WTC11 (cell line): ENCODE results near the gene PHF5A. TPM values are rescaled to one million over a fixed set of nuclear protein-coding genes. Genes with fewer than 3 reads are reported as not detected.

Experiments used
- ATAC-seq: fragments of 200-7000 bp; cut with Tn5 transposase; 2 replicates; pipeline ENCODE4 v1.10.0; 2021; ENCODE audit warnings: mild to moderate bottlenecking, moderate library complexity
- CTCF ChIA-PET: fragments of 300-600 bp; sonication (Branson Sonifier 250); formaldehyde crosslinking; loops from one replicate; lab custom pipeline; 2021; ENCODE audit warnings: antibody characterized with exemption; lab: Charles Lee
- POLR2A ChIA-PET: fragments of 350-600 bp; sonication (Branson Sonifier 250); formaldehyde crosslinking; loops from one replicate; lab custom pipeline; 2021; ENCODE audit warnings: antibody characterized with exemption; lab: Charles Lee
- DNase-seq: peaks from one replicate; pipeline ENCODE4 v3.0.0; 2021; ENCODE audit warnings: low spot score
- H3K27ac Mint-ChIP-seq: 2 replicates; pipeline ENCODE4 v1.8.0; 2021; ENCODE audit warnings: mixed read lengths
- H3K27me3 Mint-ChIP-seq: 2 replicates; pipeline ENCODE4 v1.8.0; 2021; ENCODE audit warnings: low read depth, mild to moderate bottlenecking, moderate library complexity, mixed read lengths
- H3K36me3 Mint-ChIP-seq: 2 replicates; pipeline ENCODE4 v1.8.0; 2021; ENCODE audit warnings: mixed read lengths
- H3K4me1 Mint-ChIP-seq: 2 replicates; pipeline ENCODE4 v1.8.0; 2022; ENCODE audit warnings: mixed read lengths
- H3K4me3 Mint-ChIP-seq: 2 replicates; pipeline ENCODE4 v1.8.0; 2021; ENCODE audit warnings: mild to moderate bottlenecking, moderate library complexity, mixed read lengths
- H3K9me3 Mint-ChIP-seq: 2 replicates; pipeline ENCODE4 v1.8.0; 2021; ENCODE audit warnings: mixed read lengths
- AFF4 ChIP-seq: sonication (generic); formaldehyde crosslinking; IDR thresholded peaks from 2 replicates; pipeline ENCODE4 v1.8.1; 2023; ENCODE audit warnings: mild to moderate bottlenecking, missing genetic modification reagents, borderline replicate concordance
- EMX1 ChIP-seq: fragments of 250-450 bp; sonication (Bioruptor Pico); IDR thresholded peaks from 2 replicates; pipeline ENCODE4 v1.8.0; 2021; ENCODE audit warnings: mild to moderate bottlenecking
- ESRRA ChIP-seq: sonication (generic); formaldehyde crosslinking; IDR thresholded peaks from 2 replicates; pipeline ENCODE4 v1.8.1; 2022; ENCODE audit warnings: mild to moderate bottlenecking, missing genetic modification reagents, borderline replicate concordance
- FOXP1 ChIP-seq: sonication (generic); formaldehyde crosslinking; IDR thresholded peaks from 2 replicates; pipeline ENCODE4 v1.8.0; 2022; ENCODE audit warnings: missing genetic modification reagents, mild to moderate bottlenecking, moderate library complexity, borderline replicate concordance
- GABPB1 ChIP-seq: sonication (generic); formaldehyde crosslinking; IDR thresholded peaks from 2 replicates; pipeline ENCODE4 v1.8.1; 2023; ENCODE audit warnings: mild to moderate bottlenecking, missing genetic modification reagents
- HMGXB4 ChIP-seq: sonication (generic); formaldehyde crosslinking; IDR thresholded peaks from 2 replicates; pipeline ENCODE4 v1.8.1; 2023; ENCODE audit warnings: mild to moderate bottlenecking, moderate library complexity, missing genetic modification reagents
- IRF1 ChIP-seq: sonication (generic); formaldehyde crosslinking; IDR thresholded peaks from 2 replicates; pipeline ENCODE4 v1.8.0; 2023; ENCODE audit warnings: missing genetic modification reagents
- JAZF1 ChIP-seq: fragments of 250-450 bp; sonication (Bioruptor Pico); IDR thresholded peaks from 2 replicates; pipeline ENCODE4 v1.9.0; 2021; ENCODE audit warnings: moderate library complexity, mild to moderate bottlenecking, inconsistent platforms
- MAX ChIP-seq: sonication (generic); formaldehyde crosslinking; IDR thresholded peaks from 2 replicates; pipeline ENCODE4 v1.8.0; 2022; ENCODE audit warnings: mild to moderate bottlenecking, missing genetic modification reagents
- MYBL2 ChIP-seq: sonication (generic); formaldehyde crosslinking; IDR thresholded peaks from 2 replicates; pipeline ENCODE4 v1.8.1; 2023; ENCODE audit warnings: mild to moderate bottlenecking, moderate library complexity, missing genetic modification reagents
- NFYB ChIP-seq: sonication (generic); formaldehyde crosslinking; conservative IDR thresholded peaks from 2 replicates; pipeline ENCODE4 v1.8.0; 2022; ENCODE audit warnings: low read depth, missing genetic modification reagents
- OVOL2 ChIP-seq: fragments of 250-450 bp; sonication (Bioruptor Pico); IDR thresholded peaks from 2 replicates; pipeline ENCODE4 v1.9.0; 2021; ENCODE audit warnings: mild to moderate bottlenecking, borderline replicate concordance
- PRRX2 ChIP-seq: fragments of 250-450 bp; sonication (Bioruptor Pico); IDR thresholded peaks from 2 replicates; pipeline ENCODE4 v1.8.0; 2021; ENCODE audit warnings: mild to moderate bottlenecking
- TCF7 ChIP-seq: sonication (generic); formaldehyde crosslinking; IDR thresholded peaks from 2 replicates; pipeline ENCODE4 v1.8.0; 2022; ENCODE audit warnings: mild to moderate bottlenecking, low read depth, missing genetic modification reagents, moderate library complexity
- TP53 ChIP-seq: sonication (generic); formaldehyde crosslinking; IDR thresholded peaks from 2 replicates; pipeline ENCODE4 v1.8.1; 2023; ENCODE audit warnings: mild to moderate bottlenecking, missing genetic modification reagents
- USF2 ChIP-seq: sonication (generic); formaldehyde crosslinking; IDR thresholded peaks from 2 replicates; pipeline ENCODE4 v1.8.1; 2023; ENCODE audit warnings: mild to moderate bottlenecking, missing genetic modification reagents, moderate library complexity
- ZNF219 ChIP-seq: sonication (generic); formaldehyde crosslinking; IDR thresholded peaks from 2 replicates; pipeline ENCODE4 v1.8.0; 2023; ENCODE audit warnings: missing genetic modification reagents, mild to moderate bottlenecking, borderline replicate concordance
- ZNF416 ChIP-seq: fragments of 250-450 bp; sonication (Bioruptor Pico); IDR thresholded peaks from 2 replicates; pipeline ENCODE4 v1.9.0; 2021; ENCODE audit warnings: mild to moderate bottlenecking, inconsistent platforms
- ZNF532 ChIP-seq: fragments of 250-450 bp; sonication (Bioruptor Pico); IDR thresholded peaks from 2 replicates; pipeline ENCODE4 v1.9.0; 2021; ENCODE audit warnings: mild to moderate bottlenecking, borderline replicate concordance
- ZSCAN18 ChIP-seq: fragments of 250-450 bp; sonication (Bioruptor Pico); IDR thresholded peaks from 2 replicates; pipeline ENCODE4 v2.1.2; 2022; ENCODE audit warnings: mild to moderate bottlenecking, moderate library complexity
- total RNA-seq: library from RNA; stranded (reverse); gene quantifications from 3 replicates; pipeline ENCODE4 v1.2.3, GENCODE V29; 2021

Gene PHF5A
- total RNA-seq, 1 experiment from 2014 or later: 93.1 TPM

GRCh38 chr22:41418717-41419116, 49.8 kb downstream of the PHF5A start (continued):
- TF ChIP-seq ZSCAN18: no peak
- TF ChIP-seq USF2: no peak
- TF ChIP-seq JAZF1 (CRISPR knock-in tag): no peak
- no peak for TF ChIP-seq ZNF532
- TF ChIP-seq TP53 (CRISPR knock-in tag): no peak
- TF ChIP-seq TCF7 (CRISPR knock-in tag): no peak
- no peak for TF ChIP-seq ZNF219
- no peak for TF ChIP-seq EMX1
- TF ChIP-seq PRRX2 (CRISPR knock-in tag): no peak
- TF ChIP-seq, all 79 proteins: peak for 0

- TF ChIP-seq HMGXB4 (CRISPR knock-in tag) (no peak), FOXP1 (CRISPR knock-in tag) (no peak), ZNF416 (CRISPR knock-in tag) (no peak)
- H3K9me3 Mint-ChIP-seq: no peaks in the 10 kb centered on the region
- no peak for ATAC-seq
- peak overlapping the region; percentile 24; the same call in 1 of the 2 replicates for H3K27ac Mint-ChIP-seq
- no peaks in the 10 kb centered on the region for H3K36me3 Mint-ChIP-seq
- no peak overlapping the region for H3K4me3 Mint-ChIP-seq
- H3K4me1 Mint-ChIP-seq: peaks cover 9% of the 10 kb centered on the region
- ChIA-PET POLR2A (interaction anchor here (0.6 to 1.7 kb wide), 4 partner anchors 29 to 267 kb away, joined by 3 to 5 read pairs (median 4); partner anchors contain the start of genes ACO2, PHF5A and TOB2), CTCF (interaction anchor here (1.2 to 2.9 kb wide), 3 partner anchors 14 to 109 kb away, joined by 3 to 10 read pairs (median 4); partner anchors contain the start of gene TOB2)
- DNase-seq: no peak
- H3K27me3 Mint-ChIP-seq: no peaks in the 10 kb centered on the region
These were observed 50.7 kb downstream of the PHF5A start for GRCh38 chr22:41417622-41418390.

- ATAC-seq (no peak), DNase-seq (no peak)
- Mint-ChIP-seq H3K4me1 (peaks cover 22% of the 10 kb centered on the region), H3K9me3 (no peaks in the 10 kb centered on the region), H3K27ac (no peak overlapping the region), H3K4me3 (no peak overlapping the region), H3K36me3 (no peaks in the 10 kb centered on the region), H3K27me3 (no peaks in the 10 kb centered on the region)
- POLR2A ChIA-PET: no interaction called here
- CTCF ChIA-PET: interaction anchor here (0.7 kb wide), 1 partner anchor 13 kb away, joined by 3 read pairs; no protein-coding TSS in a partner anchor
- TF ChIP-seq IRF1 (CRISPR knock-in tag) (no peak), NFYB (no peak), AFF4 (no peak), MAX (CRISPR knock-in tag) (no peak), ZNF416 (CRISPR knock-in tag) (no peak), ESRRA (CRISPR knock-in tag) (no peak), GABPB1 (CRISPR knock-in tag) (no peak), MYBL2 (CRISPR knock-in tag) (no peak), OVOL2 (no peak)
These were observed 52.9 kb downstream of the PHF5A start for GRCh38 chr22:41415554-41415953.
